Measurements from ENCODE around the gene CNOT3. TPM values are rescaled to one million over a fixed set of nuclear protein-coding genes. Genes with fewer than 3 reads are reported as not detected.

Gene CNOT3
- total RNA-seq, 1 experiment from 2014 or later = 91.2 TPM

DNA sequence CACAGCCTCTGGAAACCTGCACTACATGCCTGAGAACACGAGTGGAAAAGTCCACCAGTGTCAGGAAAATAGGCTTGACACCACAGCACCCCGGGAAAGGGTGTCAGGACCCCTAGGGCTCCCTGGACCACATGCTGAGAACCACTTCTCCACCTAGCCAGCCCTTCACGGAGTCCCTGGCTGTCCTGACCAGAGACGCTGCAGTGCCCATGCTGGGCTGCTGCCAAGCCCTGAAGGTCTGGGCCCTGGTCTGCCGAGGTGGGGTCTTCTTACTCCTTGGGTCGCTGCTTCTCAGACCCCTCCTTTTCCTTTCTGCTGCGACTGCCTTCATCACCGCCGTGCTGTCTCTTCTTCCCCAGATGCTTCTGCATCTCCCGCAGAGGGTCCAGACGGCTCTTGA lies 18.9 kb downstream of the CNOT3 start:
- Histone ChIP-seq H3K79me2 (ENCODE audit: insufficient read depth, low read length) (no peaks in the 10 kb centered on the region; the same call in 1 of the 2 replicates), H2AK5ac (ENCODE audit: insufficient read length, low read length) (no peak overlapping the region), H3K79me1 (ENCODE audit: insufficient read depth, low read depth, low read length, poor library complexity, severe bottlenecking) (no peaks in the 10 kb centered on the region), H3K4ac (ENCODE audit: low read depth, low read length) (no peak overlapping the region), H3K56ac (ENCODE audit: insufficient read length, low read depth, low read length) (no peak overlapping the region), H3K9me3 (ENCODE audit: control insufficient read depth, low read depth, low read length) (no peaks in the 10 kb centered on the region), H4K91ac (ENCODE audit: insufficient read length, low read depth, low read length) (no peak overlapping the region), H2BK15ac (ENCODE audit: low read depth, low read length) (no peak overlapping the region), H4K20me1 (ENCODE audit: control insufficient read depth, insufficient read depth, insufficient read length) (no peaks in the 10 kb centered on the region), H3K27ac (ENCODE audit: insufficient read length, low read depth, low read length) (no peak overlapping the region), H3K9ac (ENCODE audit: extremely low read depth, insufficient read length, low read length) (no peak overlapping the region), H2BK120ac (ENCODE audit: low read depth, low read length, poor library complexity, severe bottlenecking) (no peak overlapping the region), H3K23ac (ENCODE audit: insufficient read length, low read depth, low read length) (no peak overlapping the region), H2AFZ (ENCODE audit: low read length) (no peak overlapping the region), H3K14ac (ENCODE audit: insufficient read depth, low read length) (no peak overlapping the region), H3K18ac (ENCODE audit: insufficient read length, low read depth, low read length) (no peak overlapping the region), H4K8ac (replicated peaks; ENCODE audit: insufficient read length, low read depth, low read length) (no peak overlapping the region), H3T11ph (ENCODE audit: low read length) (no peak overlapping the region), H2BK12ac (ENCODE audit: insufficient read length, low read depth, low read length) (no peak overlapping the region), H2BK5ac (ENCODE audit: insufficient read length, low read length) (no peak overlapping the region), H4K5ac (ENCODE audit: insufficient read length, low read depth, low read length) (no peak overlapping the region), H3K27me3 (ENCODE audit: insufficient read depth, low read length) (no peaks in the 10 kb centered on the region), H3K4me1 (ENCODE audit: insufficient read depth, low read length) (no peaks in the 10 kb centered on the region), H3K4me2 (ENCODE audit: insufficient read depth, insufficient read length, low read length) (no peak overlapping the region), H2BK20ac (ENCODE audit: low read depth, low read length, poor library complexity, severe bottlenecking) (no peak overlapping the region), H3K23me2 (ENCODE audit: insufficient read length, low read depth, low read length, poor library complexity, severe bottlenecking) (peaks cover 13% of the 10 kb centered on the region)
- DNase-seq = no peak
- Mint-ChIP-seq H3K27ac (no peak overlapping the region), H3K36me3 (ENCODE audit: insufficient read depth in 1 of 3, low read depth in 3 of 3) (peaks cover 32 to 60% (median 59%) of the 10 kb centered on the region in 3 experiments), H3K4me1 (peaks cover 13 to 16% of the 10 kb centered on the region in 2 experiments), H3K27me3 (ENCODE audit: low read depth) (peaks cover 6% of the 10 kb centered on the region), H3K9me3 (no peaks in the 10 kb centered on the region; a peak in 1 of 5 replicates), H3K4me3 (no peak overlapping the region; a peak in 1 of 5 replicates)
- no CpG with 5 or more reads among the region's 11 CpGs for WGBS (ENCODE audit: extremely low coverage, insufficient read length, low lambda C conversion rate)
- TF ChIP-seq CTCF (conservative IDR thresholded peaks at IDR 0.05) = no peak

All from H9 (cell line).